ENCODE data around the gene NME5. TPM values are rescaled to one million over a fixed set of nuclear protein-coding genes. Genes with fewer than 3 reads are reported as not detected.
A peak's percentile ranks its signal among the peaks of the same experiment; 100 is the strongest.

NME5 gene, protein sequence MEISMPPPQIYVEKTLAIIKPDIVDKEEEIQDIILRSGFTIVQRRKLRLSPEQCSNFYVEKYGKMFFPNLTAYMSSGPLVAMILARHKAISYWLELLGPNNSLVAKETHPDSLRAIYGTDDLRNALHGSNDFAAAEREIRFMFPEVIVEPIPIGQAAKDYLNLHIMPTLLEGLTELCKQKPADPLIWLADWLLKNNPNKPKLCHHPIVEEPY
- total RNA-seq: not detected

DNA sequence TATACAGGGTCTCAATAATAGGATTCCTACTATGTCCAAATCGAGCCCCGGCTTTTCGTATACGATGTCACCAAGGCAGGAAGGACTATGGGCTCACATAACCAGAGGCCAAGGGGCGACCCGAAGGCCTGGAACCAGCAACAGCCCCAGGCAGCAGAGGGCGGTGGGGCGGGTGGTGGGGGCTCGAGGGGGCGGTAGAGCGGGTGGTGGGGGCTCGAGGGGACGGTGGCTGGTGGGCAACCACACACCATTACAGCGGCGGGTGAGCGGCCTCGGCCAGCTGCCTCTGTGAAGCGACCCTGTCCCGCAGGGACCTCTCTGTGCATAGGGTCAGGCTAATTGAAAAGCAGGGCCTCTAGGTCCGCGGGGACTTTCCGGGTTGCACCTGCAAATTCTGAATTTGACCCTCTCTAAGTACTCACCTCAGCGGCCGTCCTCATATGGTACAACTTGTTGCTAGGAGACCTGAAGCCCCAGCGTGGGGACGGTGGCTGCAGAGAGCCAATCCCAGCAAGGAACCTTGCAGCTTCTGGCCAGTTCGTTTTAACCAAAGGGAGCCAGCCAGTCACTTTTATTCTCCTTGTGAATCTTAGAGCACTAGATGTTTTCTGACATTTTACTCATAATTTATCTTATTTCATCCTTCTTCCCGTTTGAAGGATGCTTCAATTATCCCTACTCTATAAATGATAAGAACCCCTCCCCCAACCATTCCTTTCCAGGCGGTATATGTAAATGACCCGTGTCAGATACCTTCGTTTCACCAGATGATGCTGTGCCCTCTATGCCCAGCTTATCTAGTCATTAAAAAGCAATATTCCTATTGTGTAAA, at the start of gene NME5:
TSS of gene NME5 (minus strand) at position 480 of the 832 bp plus-strand sequence. CDS start 648 bp downstream, outside the sequence.
- intact Hi-C loops (cut with DNase I, micrococcal nuclease): loop anchor here in 1 of 2 experiments (10.0 kb wide), 1 partner anchor 504 kb away; no protein-coding TSS in a partner anchor
- ATAC-seq: peak; percentile 30
- DNase-seq: peak; percentile 30
- Mint-ChIP-seq H3K4me1 (peaks cover 3% of the 10 kb centered on the region), H3K9me3 (ENCODE audit: low read depth) (no peaks in the 10 kb centered on the region), H3K36me3 (ENCODE audit: low read depth) (no peaks in the 10 kb centered on the region), H3K27ac (no peak within 1 kb of the TSS), H3K27me3 (peaks cover 4% of the 10 kb centered on the region), H3K4me3 (no peak within 1 kb of the TSS)
- ChIA-PET POLR2A (no interaction called here), CTCF (interaction anchor here (0.6 to 2.0 kb wide), 6 partner anchors 9 to 103 kb away, joined by 3 to 9 read pairs (median 4); no protein-coding TSS in a partner anchor)

DNA sequence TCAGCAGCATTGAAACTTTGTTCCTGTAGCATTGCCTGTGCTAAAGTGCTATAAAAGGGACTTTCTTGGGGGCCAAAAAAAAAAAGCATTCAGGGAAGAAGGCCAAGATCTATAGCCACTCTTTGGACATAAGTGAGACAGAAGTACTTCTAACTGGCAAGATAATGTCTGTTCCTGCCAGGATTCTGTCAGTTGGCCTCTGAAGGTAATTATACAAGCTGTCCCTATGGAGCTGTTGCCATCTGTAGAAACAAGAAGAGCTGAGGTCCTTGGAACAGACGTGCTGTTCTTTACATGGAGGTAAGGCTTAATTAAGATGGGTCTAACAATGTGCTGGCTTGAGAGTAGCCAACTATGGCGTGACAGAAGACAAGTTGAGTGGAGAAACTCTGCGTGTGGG, 49.4 kb upstream of the NME5 start:
- no peak for ATAC-seq
- intact Hi-C loops (cut with DNase I, micrococcal nuclease): no loop called here
- H3K36me3 Mint-ChIP-seq (ENCODE audit: low read depth): peaks cover 54% of the 10 kb centered on the region
- H3K4me3 Mint-ChIP-seq: no peak overlapping the region
- POLR2A ChIA-PET: interaction anchor here (1.0 to 1.6 kb wide), 2 partner anchors 10 to 24 kb away, joined by 3 to 4 read pairs; partner anchors contain the start of genes CDC23 and KIF20A
- H3K4me1 Mint-ChIP-seq: no peaks in the 10 kb centered on the region
- no peak overlapping the region for H3K27ac Mint-ChIP-seq
- H3K27me3 Mint-ChIP-seq: no peaks in the 10 kb centered on the region
- CTCF ChIA-PET: interaction anchor here (0.6 kb wide), 1 partner anchor 162 kb away, joined by 3 read pairs; no protein-coding TSS in a partner anchor
- no peaks in the 10 kb centered on the region for H3K9me3 Mint-ChIP-seq (ENCODE audit: low read depth)
- no peak for DNase-seq

DNA sequence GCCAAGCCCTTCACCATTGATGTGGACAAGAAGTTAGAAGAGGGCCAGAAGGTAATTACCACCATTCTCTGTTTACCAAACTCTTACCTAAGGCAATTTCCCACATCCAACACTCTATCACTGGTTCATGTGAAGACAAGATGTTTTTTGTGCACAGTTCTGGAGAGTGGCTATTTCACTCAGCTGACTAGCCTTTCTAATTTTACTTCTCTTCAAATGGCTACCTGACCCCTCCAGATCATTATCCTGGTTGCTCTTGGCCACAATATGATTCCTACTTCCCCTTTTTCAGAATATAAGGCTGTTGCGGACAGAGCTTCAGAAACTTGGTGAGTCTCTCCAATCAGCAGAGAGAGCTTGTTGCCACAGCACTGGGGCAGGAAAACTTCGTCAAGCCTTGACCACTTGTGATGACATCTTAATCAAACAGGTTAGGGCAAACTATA, 46.8 kb upstream of the NME5 start:
- POLR2A ChIA-PET: interaction anchor here (0.8 kb wide), 1 partner anchor 267 kb away, joined by 4 read pairs; no protein-coding TSS in a partner anchor
- Mint-ChIP-seq H3K27ac (no peak overlapping the region), H3K4me1 (peaks cover 3% of the 10 kb centered on the region), H3K4me3 (no peak overlapping the region), H3K9me3 (ENCODE audit: low read depth) (no peaks in the 10 kb centered on the region), H3K36me3 (ENCODE audit: low read depth) (peaks cover 56% of the 10 kb centered on the region), H3K27me3 (no peaks in the 10 kb centered on the region)
- ATAC-seq (no peak), DNase-seq (no peak)
- CTCF ChIA-PET: interaction anchor here (0.6 kb wide), 2 partner anchors 18 to 166 kb away, joined by 3 read pairs; no protein-coding TSS in a partner anchor
- intact Hi-C loops (cut with DNase I, micrococcal nuclease): no loop called here

DNA sequence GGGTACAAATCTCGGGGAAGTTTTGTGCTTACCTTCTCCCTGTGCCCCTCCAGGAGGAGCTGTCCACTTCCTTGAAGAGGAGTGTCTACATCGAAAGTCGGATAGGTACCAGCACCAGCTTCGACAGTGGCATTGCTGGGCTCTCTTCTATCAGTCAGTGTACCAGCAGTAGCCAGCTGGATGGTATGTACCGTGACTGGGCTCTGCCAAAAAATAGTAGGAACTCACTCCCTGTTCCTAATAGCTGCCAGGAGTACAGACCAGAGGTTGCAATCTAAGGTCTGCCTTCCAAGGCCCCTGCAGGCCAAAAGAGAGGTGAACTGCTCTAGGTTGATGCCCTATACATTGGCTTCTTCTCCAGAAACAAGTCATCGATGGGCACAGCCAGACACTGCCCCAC, 43.6 kb upstream of the NME5 start:
- intact Hi-C loops (cut with DNase I, micrococcal nuclease): no loop called here
- ATAC-seq: no peak
- POLR2A ChIA-PET: interaction anchor here (0.6 to 1.2 kb wide), 2 partner anchors 31 to 299 kb away, joined by 4 to 6 read pairs; no protein-coding TSS in a partner anchor

DNA sequence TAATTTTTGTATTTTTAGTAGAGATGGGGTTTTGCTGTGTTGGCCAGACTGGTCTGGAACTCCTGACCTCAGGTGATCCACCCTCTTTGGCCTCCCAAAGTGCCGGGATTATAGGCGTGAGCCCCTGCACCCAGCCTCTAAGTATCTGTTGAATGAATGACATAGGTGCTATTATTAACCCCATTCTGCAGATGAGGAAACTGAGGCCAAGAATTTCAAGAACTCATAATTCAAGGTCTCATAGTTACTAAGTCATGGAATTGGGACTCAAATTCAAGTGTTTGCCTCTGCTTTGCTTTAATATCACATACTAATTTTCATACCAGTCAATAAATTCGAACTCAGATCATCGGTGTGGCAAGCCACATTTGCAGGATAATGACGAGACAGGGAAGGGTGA, 41.6 kb upstream of the NME5 start:
- POLR2A ChIA-PET: no interaction called here
- Mint-ChIP-seq H3K27me3 (no peaks in the 10 kb centered on the region), H3K4me3 (no peak overlapping the region), H3K4me1 (peaks cover 16% of the 10 kb centered on the region), H3K27ac (no peak overlapping the region), H3K9me3 (ENCODE audit: low read depth) (no peaks in the 10 kb centered on the region), H3K36me3 (ENCODE audit: low read depth) (peaks cover 50% of the 10 kb centered on the region)
- intact Hi-C loops (cut with DNase I, micrococcal nuclease): loop anchor here in 1 of 2 experiments (1.0 kb wide), 1 partner anchor 230 kb away; no protein-coding TSS in a partner anchor
- DNase-seq: no peak
- CTCF ChIA-PET: interaction anchor here (4.4 kb wide), 1 partner anchor 173 kb away, joined by 33 read pairs; the partner anchor contains the start of gene KDM3B
- no peak for ATAC-seq

More for the DNA sequence above, 43.6 kb upstream of the NME5 start:
- Mint-ChIP-seq H3K4me1 (peaks cover 8% of the 10 kb centered on the region), H3K27me3 (no peaks in the 10 kb centered on the region), H3K9me3 (ENCODE audit: low read depth) (no peaks in the 10 kb centered on the region), H3K4me3 (no peak overlapping the region), H3K27ac (no peak overlapping the region), H3K36me3 (ENCODE audit: low read depth) (peaks cover 49% of the 10 kb centered on the region)
- no peak for DNase-seq
- CTCF ChIA-PET: interaction anchor here (0.5 kb wide), 1 partner anchor 321 kb away, joined by 3 read pairs; no protein-coding TSS in a partner anchor

DNA sequence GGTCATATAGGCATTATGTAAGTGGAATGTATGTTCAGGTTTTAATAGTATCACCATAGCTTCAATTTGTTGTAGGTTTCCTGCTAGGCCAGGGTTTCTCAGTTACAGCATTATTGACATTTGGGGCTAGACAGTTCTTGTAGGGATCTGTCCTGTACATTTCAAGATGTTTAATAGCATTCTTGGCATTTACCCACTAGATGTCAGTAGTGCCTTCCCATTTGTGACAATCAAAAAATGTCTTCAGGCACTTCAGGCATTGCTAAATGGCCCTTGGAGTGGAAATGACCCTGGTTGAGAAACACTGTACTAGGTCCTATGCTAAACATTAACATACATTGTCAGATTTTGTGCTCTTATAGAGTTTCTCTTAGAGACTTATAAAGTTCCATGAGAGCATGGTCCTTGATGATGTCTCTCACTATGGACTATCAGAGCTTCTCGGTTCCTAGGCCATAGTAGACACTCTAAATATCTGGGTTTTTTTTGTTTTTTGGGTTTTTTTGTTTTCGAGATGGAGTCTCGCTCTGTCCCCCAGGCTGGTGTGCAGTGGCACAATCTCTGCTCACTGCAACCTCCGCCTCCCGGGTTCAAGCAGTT, 41.1 kb upstream of the NME5 start:
- Mint-ChIP-seq H3K9me3 (ENCODE audit: low read depth) (no peaks in the 10 kb centered on the region), H3K4me1 (peaks cover 16% of the 10 kb centered on the region), H3K4me3 (no peak overlapping the region), H3K27me3 (no peaks in the 10 kb centered on the region), H3K36me3 (ENCODE audit: low read depth) (peaks cover 46% of the 10 kb centered on the region), H3K27ac (no peak overlapping the region)
- intact Hi-C loops (cut with DNase I, micrococcal nuclease): loop anchor here in 1 of 2 experiments (1.0 kb wide), 1 partner anchor 231 kb away; no protein-coding TSS in a partner anchor
- DNase-seq (no peak), ATAC-seq (no peak)
- ChIA-PET POLR2A (no interaction called here), CTCF (interaction anchor here (4.4 kb wide), 1 partner anchor 173 kb away, joined by 33 read pairs; the partner anchor contains the start of gene KDM3B)

DNA sequence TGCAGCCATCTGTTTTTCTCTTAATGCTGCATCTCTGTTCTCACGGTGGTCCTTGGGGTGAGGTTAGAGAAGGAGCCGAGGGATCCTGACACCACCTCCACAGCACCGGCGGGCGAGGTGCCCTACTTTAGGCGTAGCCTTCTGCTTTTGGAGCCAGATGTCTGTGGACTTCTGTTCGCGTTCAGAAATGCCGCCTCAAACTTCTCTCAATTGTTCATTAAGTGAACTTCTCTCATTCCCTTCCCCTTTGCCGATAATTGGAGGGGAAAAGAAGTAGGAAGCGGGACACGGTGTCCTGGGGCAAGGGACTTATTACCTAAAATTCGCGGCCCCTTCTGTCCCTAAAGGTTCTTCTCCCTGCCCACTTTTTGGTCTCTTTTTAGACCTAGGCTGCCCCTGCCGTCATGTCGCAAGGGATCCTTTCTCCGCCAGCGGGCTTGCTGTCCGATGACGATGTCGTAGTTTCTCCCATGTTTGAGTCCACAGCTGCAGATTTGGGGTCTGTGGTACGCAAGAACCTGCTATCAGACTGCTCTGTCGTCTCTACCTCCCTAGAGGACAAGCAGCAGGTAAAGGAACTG, 40.1 kb upstream of the NME5 start:
- Mint-ChIP-seq H3K36me3 (ENCODE audit: low read depth) (peaks cover 42% of the 10 kb centered on the region), H3K9me3 (ENCODE audit: low read depth) (no peaks in the 10 kb centered on the region), H3K27me3 (no peaks in the 10 kb centered on the region), H3K27ac (no peak overlapping the region), H3K4me3 (no peak overlapping the region), H3K4me1 (peaks cover 16% of the 10 kb centered on the region)
- POLR2A ChIA-PET: interaction anchor here (0.6 to 1.2 kb wide), 8 partner anchors 9 to 426 kb away, joined by 3 to 10 read pairs (median 4); partner anchors contain the start of genes CDC23 and FAM53C
- CTCF ChIA-PET: interaction anchor here (0.5 to 4.4 kb wide), 9 partner anchors 9 to 325 kb away, joined by 3 to 33 read pairs (median 4); partner anchors contain the start of genes CDC23, EGR1 and KDM3B
- DNase-seq (peak; percentile 37), ATAC-seq (no peak)
- intact Hi-C loops (cut with DNase I, micrococcal nuclease): loop anchor here (1.0 to 5.0 kb wide), 6 partner anchors 157 to 1383 kb away; partner anchors contain the start of genes ETF1 (in 1 of the 2) and UBE2D2 (in 1 of the 2)

DNA sequence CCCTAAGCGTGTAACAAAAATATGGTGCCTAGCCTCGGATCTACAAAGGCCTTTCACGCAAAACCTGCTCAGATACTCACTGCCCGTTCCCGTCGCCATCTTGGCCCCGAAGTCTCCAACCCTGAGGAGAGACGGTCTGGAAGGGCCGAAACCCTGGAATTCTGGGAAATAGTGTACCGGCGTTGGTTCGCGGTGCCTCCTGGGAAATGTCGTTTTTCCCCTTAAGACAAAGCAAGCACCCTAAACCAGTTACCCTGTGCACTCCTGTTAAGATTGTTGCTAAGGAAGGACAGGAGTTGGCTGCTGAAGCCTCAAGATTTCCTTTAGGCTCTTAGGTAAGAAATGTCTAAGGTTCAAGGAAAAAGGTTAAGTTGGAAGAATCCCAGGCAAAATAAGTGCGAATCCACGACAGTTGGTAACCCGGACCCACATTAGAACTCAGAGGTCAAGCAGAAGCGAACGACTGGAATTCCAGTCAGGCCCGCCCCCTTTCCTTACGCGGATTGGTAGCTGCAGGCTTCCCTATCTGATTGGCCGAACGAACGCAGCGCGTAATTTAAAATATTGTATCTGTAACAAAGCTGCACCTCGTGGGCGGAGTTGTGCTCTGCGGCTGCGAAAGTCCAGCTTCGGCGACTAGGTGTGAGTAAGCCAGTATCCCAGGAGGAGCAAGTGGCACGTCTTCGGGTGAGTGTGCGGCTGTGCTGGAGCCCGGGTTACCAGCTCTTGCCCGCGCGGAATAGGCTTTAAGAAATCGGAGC, 39.5 kb upstream of the NME5 start, which contains the start of the genes BRD8 and KIF20A:
TSS of gene BRD8 (minus strand) at position 115 of the 761 bp plus-strand sequence. CDS start at position 99, 16 bp downstream.
TSS of gene KIF20A (plus strand) at position 597 of the 761 bp plus-strand sequence. CDS start 569 bp downstream, outside the sequence.
- peak; percentile 96 for DNase-seq
- ChIA-PET POLR2A (interaction anchor here (0.6 to 1.2 kb wide), 10 partner anchors 10 to 425 kb away, joined by 3 to 10 read pairs (median 4); partner anchors contain the start of genes CDC23, ETF1 and FAM53C), CTCF (interaction anchor here (0.5 to 4.4 kb wide), 12 partner anchors 8 to 325 kb away, joined by 3 to 33 read pairs (median 4); partner anchors contain the start of genes CDC23, EGR1 and KDM3B)
- Mint-ChIP-seq H3K27ac (peak within 1 kb of the TSS; percentile 73), H3K36me3 (ENCODE audit: low read depth) (peaks cover 41% of the 10 kb centered on the region), H3K4me1 (peaks cover 16% of the 10 kb centered on the region), H3K27me3 (no peaks in the 10 kb centered on the region), H3K9me3 (ENCODE audit: low read depth) (no peaks in the 10 kb centered on the region), H3K4me3 (no peak within 1 kb of the TSS)
- ATAC-seq: peak; percentile 93
- intact Hi-C loops (cut with DNase I, micrococcal nuclease): loop anchor here (1.0 to 5.0 kb wide), 15 partner anchors 35 to 1384 kb away; partner anchors contain the start of genes CDC23 (in 2 of the 2), CDC25C (in 2 of the 2), ETF1 (in 2 of the 2) and FAM13B (in 1 of the 2)

DNA sequence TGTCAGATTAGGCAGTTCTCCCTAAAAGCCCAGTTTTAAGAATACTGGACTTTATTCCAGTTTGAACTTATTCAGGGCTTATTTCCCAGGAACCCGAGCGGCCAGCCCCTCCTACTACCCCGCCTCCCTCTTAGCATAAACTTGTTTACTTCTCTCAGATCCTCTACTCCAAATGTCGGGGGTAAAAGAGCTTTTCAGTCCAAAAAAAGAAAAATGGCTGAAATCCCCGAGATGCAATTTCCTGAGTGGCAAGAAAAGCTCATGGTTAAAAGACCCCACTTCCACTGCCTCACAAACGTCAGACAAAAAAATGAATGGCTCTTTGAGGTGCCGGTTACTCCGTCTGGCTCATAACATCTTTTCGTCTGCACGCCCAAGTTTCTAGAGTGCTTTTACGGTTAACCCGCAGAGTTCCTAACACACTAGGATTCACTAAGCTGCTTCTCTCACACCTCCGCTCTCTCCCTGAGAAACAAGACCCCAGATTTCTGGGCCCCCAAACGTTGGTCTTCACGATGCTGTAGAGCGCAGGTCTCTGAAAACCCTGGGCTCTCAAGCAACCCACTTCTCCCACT, 38.8 kb upstream of the NME5 start:
- Mint-ChIP-seq H3K4me1 (peaks cover 16% of the 10 kb centered on the region), H3K36me3 (ENCODE audit: low read depth) (peaks cover 40% of the 10 kb centered on the region), H3K27me3 (no peaks in the 10 kb centered on the region), H3K9me3 (ENCODE audit: low read depth) (no peaks in the 10 kb centered on the region), H3K4me3 (no peak overlapping the region), H3K27ac (peak overlapping the region; percentile 73)
- intact Hi-C loops (cut with DNase I, micrococcal nuclease): loop anchor here (1.0 to 5.0 kb wide), 13 partner anchors 35 to 1384 kb away; partner anchors contain the start of genes CDC23 (in 2 of the 2), CDC25C (in 2 of the 2), ETF1 (in 2 of the 2) and FAM13B (in 1 of the 2)
- CTCF ChIA-PET: interaction anchor here (0.6 to 4.4 kb wide), 7 partner anchors 10 to 287 kb away, joined by 3 to 33 read pairs (median 4); partner anchors contain the start of genes EGR1 and KDM3B
- POLR2A ChIA-PET: interaction anchor here (0.7 kb wide), 1 partner anchor 365 kb away, joined by 3 read pairs; the partner anchor contains the start of gene ETF1
- peak; percentile 57 for DNase-seq
- ATAC-seq: peak; percentile 1

Measured in activated CD4-positive, alpha-beta T cell treated with anti-CD3 and anti-CD28 coated beads for 36 hours (primary cell).